Measurements from ENCODE around the gene WBP1L. TPM values are rescaled to one million over a fixed set of nuclear protein-coding genes. Genes with fewer than 3 reads are reported as not detected.

The WBP1L gene
- polyA plus RNA-seq, 1 donor from 2014 or later, result 20.8 TPM

- H3K9me3 ChIP-seq (ENCODE audit: low read length), result no peaks in the 10 kb centered on the region
- no peak overlapping the region for H3K27ac ChIP-seq (ENCODE audit: low read length)
- H3F3A ChIP-seq (ENCODE audit: insufficient read depth, low read length, poor library complexity, severe bottlenecking), result no peaks in the 10 kb centered on the region
- TF ChIP-seq SMC3 (conservative IDR thresholded peaks at IDR 0.05; ENCODE audit: poor library complexity) (no peak), TAF1 (IDR thresholded peaks at IDR 0.05; ENCODE audit: low read depth) (no peak), EP300 (conservative IDR thresholded peaks at IDR 0.05; ENCODE audit: poor library complexity, severe bottlenecking) (no peak), EZH2 (IDR thresholded peaks at IDR 0.05; ENCODE audit: borderline replicate concordance, insufficient read depth, low read length, poor library complexity, severe bottlenecking) (no peak), MXI1 (conservative IDR thresholded peaks at IDR 0.05; ENCODE audit: poor library complexity, severe bottlenecking) (no peak), POLR2AphosphoS5 (IDR thresholded peaks at IDR 0.05) (no peak), CTCF (IDR thresholded peaks at IDR 0.05; ENCODE audit: poor library complexity, severe bottlenecking) (no peak), REST (IDR thresholded peaks at IDR 0.05; ENCODE audit: borderline replicate concordance) (no peak), RAD21 (conservative IDR thresholded peaks at IDR 0.05) (no peak)
- H3K9ac ChIP-seq (ENCODE audit: low read length), result no peak overlapping the region
- no peak overlapping the region for H3K4me3 ChIP-seq (ENCODE audit: low read length)
- H3K36me3 ChIP-seq (ENCODE audit: insufficient read depth, low read length), result no peaks in the 10 kb centered on the region
- no peaks in the 10 kb centered on the region for H3K27me3 ChIP-seq (ENCODE audit: insufficient read depth, low read depth, low read length)
- H3K79me2 ChIP-seq (replicated peaks; ENCODE audit: insufficient read depth, low read length), result peaks cover 3% of the 10 kb centered on the region
- H2AFZ ChIP-seq (ENCODE audit: low read depth, low read length), result no peak overlapping the region
- H3K9me2 ChIP-seq (ENCODE audit: insufficient read depth, low read length), result no peaks in the 10 kb centered on the region
- no peaks in the 10 kb centered on the region for H4K20me1 ChIP-seq (ENCODE audit: insufficient read depth)
- no peak overlapping the region for H3K4me2 ChIP-seq (ENCODE audit: low read length)
Observed at GRCh38 chr10:102762401-102763015, 18.8 kb downstream of the WBP1L start.

DNA sequence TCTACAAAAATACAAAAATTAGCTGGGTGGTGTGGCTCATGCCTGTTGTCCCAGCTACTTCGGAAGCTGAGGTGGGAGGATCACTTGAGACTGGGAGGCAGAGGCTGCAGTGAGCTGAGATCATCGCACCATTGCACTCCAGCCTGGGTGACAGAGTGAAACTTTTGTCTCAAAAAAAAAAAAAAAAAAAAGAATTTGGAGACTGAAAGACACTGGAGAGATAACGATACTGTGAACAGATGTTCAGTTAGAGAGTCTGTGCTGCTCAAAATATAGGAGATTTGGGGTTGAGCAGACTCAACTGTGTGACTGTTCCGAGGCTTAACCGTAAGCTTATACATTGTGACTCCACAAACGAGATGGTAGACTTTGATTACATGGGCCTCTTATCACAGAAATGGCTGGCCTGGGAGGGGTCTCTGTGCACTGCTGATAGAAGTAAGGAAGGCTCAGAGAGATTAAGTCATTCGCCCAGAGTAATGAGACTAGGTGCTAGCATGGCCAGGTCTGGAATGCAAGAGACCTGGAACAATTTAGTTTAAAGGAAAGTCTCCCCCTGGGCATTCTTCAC lies 19.4 kb downstream of the WBP1L start:
- Histone ChIP-seq H2AFZ (ENCODE audit: low read depth, low read length) (no peak overlapping the region), H3K9me3 (ENCODE audit: low read length) (no peaks in the 10 kb centered on the region), H3K4me3 (ENCODE audit: low read length) (no peak overlapping the region), H3K4me2 (ENCODE audit: low read length) (no peak overlapping the region), H3K79me2 (replicated peaks; ENCODE audit: insufficient read depth, low read length) (peaks cover 3% of the 10 kb centered on the region), H3K27ac (ENCODE audit: low read length) (no peak overlapping the region), H4K20me1 (ENCODE audit: insufficient read depth) (no peaks in the 10 kb centered on the region), H3K36me3 (ENCODE audit: insufficient read depth, low read length) (no peaks in the 10 kb centered on the region), H3K9ac (ENCODE audit: low read length) (no peak overlapping the region), H3K9me2 (ENCODE audit: insufficient read depth, low read length) (no peaks in the 10 kb centered on the region), H3K27me3 (ENCODE audit: insufficient read depth, low read depth, low read length) (no peaks in the 10 kb centered on the region), H3F3A (ENCODE audit: insufficient read depth, low read length, poor library complexity, severe bottlenecking) (no peaks in the 10 kb centered on the region)
- TF ChIP-seq SMC3 (conservative IDR thresholded peaks at IDR 0.05; ENCODE audit: poor library complexity) (no peak), CTCF (IDR thresholded peaks at IDR 0.05; ENCODE audit: poor library complexity, severe bottlenecking) (no peak), REST (IDR thresholded peaks at IDR 0.05; ENCODE audit: borderline replicate concordance) (no peak), POLR2AphosphoS5 (IDR thresholded peaks at IDR 0.05) (no peak), MXI1 (conservative IDR thresholded peaks at IDR 0.05; ENCODE audit: poor library complexity, severe bottlenecking) (no peak), EZH2 (IDR thresholded peaks at IDR 0.05; ENCODE audit: borderline replicate concordance, insufficient read depth, low read length, poor library complexity, severe bottlenecking) (no peak), TAF1 (IDR thresholded peaks at IDR 0.05; ENCODE audit: low read depth) (no peak), RAD21 (conservative IDR thresholded peaks at IDR 0.05) (no peak), EP300 (conservative IDR thresholded peaks at IDR 0.05; ENCODE audit: poor library complexity, severe bottlenecking) (no peak)
